Kidney capillary endothelial cell (primary cell): ENCODE measurements around the gene FMN2.

ENCODE experiments used
- DNase-seq: peaks from one replicate; pipeline ENCODE4 v3.0.0-alpha.2; 2018; ENCODE audit warnings: low spot score

The FMN2 gene

DNA sequence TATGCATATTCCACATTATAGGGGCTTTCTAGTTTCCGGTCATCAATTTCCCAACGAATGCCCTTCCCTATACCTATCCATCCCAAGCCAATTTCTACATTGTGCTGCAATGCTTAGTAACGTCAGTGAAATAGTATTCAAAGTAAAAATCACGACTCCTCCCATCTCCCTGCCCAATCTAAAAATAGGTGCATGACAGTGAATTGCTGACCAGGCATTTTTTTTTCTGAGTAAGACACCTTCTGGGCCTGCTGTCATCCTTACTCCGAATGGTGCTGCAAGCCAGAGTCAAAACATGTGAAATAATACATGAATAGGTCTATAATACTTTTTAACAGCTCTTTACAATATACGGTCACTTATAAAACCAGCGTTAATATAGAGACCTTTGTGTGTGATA, 400.1 kb downstream of the FMN2 start:
- DNase-seq = no peak

DNA sequence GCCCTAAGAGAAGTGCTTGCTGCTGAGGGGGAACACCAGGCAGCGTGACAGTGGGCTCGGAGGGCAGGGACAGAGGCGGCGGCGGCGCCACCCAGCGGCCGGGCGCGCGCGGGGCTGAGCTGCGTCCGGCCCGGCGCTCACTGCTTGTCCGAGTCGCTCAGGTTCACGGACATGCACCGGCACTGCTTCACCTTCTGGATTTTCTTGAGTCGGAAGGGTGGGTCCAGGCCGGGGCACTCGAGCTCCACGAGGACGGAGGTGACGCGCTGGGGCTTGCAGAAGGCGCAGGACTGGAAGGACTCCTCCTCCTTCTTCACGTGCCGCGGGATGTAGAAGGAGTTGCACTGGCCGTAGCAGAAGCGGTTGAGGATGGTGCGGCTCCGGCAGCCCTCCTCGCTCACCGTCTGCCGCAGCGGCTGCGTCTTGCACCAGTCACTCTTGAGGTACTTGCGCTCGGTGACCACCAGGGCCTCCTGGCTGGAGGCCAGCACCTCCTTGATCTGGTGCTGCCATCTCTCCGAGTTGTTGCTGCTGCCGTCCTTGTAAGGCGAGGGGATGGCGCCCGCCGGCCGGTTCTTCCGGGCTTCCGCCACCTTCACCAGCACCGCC, 401.3 kb downstream of the FMN2 start:
- no peak for DNase-seq

DNA sequence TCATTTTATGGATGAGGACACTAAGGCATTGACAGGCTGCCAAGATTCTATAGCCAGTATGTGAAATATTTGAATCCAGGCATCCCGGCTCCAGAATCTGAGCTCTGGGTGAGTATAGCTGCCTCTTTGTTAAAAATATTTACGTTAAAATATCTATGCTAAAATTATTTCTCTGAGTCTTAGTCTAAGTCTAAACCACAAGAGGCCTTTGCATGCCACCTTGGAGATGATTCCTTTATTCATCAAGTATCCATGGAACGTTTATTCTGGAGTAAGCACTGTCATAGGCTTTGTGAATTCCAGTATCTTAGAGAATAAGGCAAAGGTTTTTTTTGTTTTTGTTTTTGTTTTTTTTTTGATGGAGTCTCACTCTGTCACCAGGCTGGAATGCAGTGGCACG, 403.9 kb downstream of the FMN2 start:
- no peak for DNase-seq

DNA sequence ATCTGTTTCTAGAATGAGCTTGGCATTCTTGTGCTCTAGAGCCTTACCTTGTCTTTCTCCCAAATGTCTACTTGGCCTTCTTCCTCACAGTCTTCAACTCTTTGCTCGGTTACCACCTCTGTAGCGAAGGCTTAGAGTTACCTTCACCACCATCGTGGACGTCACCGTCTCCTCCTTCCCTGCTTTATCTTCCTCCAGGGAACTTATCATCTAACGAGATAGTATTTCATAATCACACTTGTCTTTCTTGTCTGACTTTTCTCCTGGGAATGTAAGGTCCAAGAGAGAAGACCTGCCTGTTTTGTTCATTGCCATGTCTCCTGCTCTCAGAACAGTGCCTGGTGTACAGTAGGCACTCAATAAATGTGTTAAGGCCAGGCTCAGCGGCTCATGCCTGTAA, 404.7 kb downstream of the FMN2 start:
- no peak for DNase-seq

DNA sequence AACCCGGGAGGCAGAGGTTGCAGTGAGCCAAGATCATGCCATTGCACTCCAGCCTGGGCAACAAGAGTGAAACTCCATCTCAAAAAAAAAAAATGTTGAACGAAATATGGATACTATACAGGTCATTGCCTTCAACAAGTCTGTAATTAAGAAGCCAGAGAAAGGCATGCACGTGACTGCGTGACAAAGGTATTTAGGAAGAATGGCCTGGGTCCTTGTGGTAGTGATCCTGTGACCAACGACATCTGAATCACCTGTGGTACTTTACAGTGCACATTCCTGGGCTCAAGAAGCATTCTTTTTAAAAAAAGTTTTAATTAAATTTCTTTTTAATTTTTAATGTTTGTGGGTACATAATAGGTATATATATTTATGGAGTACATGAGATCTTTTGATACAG, 405.3 kb downstream of the FMN2 start:
- no peak for DNase-seq

DNA sequence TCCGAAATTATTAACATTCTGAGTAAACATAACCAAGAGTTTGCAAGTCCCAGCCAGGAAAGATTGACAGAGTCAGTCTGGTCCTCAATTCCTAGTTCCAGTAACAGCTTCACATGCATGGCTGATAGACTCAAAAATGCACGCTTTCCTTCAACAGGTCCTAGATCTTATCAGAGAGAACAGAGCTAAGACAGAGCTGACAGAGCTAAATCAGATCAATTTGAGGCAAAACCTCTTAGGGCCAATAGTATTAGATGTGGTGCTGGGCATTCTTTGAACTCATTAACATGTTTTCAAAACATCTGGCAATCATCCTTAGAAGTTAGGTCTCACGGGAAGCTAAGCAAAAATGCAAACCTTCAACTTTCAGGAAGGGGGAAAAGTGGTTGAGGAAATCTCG, 406.2 kb downstream of the FMN2 start:
- no peak for DNase-seq

DNA sequence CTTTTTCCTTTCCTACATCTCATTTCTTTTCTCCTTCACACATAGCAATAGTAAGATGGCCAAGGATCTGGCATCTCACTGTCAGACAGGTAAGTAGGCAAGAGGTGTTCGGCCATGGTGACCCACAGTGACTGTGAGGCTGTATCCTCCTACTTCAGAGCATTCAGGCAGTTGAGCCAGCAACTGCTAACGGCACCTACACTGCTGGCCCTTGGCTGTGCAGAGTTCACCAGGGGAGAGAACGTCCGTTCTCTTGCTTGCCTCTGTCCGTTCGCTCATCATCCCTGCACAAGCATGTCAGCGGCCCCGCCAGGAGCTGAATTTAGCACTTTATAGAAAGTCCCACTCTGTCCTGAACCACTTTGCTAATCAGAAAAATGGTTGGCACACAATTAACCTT, 406.7 kb downstream of the FMN2 start:
- no peak for DNase-seq

DNA sequence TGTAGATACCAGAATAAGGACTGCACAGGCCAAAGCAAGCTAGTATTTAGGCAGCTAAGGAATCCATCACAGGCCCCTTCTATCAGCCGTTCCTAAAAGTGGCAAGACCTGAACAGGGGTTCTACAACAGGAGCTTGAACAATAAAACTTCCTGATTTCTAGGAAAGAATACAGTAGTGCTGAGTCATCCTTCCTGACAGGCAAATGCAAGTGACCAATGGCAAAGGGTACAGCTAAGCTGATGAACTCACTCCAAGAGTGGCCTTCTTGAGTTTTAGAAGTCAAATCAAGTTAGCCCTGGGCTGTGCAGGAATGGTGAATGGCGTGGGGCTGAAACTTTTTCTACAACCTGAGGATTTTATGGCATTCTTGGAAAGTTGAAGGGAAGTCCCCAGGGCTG, 407.3 kb downstream of the FMN2 start:
- no peak for DNase-seq

DNA sequence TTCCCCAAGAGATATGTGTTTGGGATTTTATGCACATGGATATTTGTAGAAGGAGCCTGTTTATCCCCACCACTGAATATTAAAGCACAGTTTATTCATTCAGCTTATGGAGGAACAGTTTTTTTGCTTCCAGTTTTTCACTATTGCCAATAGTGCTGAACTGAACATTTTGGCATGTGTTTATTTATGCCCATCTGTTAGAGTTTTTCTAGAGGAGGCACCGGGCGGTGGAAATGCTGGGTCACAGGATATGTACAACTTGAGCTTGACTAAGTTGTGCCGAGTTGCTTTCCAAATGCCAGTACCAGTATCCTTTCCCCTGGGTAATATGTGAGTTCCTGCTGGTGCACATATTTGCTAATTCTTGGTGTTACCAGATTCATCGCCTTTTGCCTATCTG, 409.0 kb downstream of the FMN2 start:
- DNase-seq = no peak

DNA sequence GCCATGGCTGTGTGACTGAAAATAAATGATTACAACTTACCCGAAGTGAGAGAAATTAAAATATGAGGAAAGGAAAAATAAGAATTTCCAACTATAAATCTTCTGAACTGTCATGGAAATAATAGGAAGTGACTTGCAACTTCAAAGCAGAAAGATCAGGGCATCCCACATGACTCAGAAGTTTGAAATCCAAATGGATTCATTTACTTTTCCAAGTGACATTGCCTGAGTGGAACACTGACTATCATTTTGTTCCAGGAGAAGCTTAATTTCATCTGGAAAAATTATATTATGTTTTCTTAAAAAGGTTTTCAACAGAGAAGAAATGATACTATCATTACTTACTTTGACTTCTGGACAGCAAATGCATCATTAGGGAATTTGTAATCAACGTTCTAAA, 409.4 kb downstream of the FMN2 start:
- no peak for DNase-seq

DNA sequence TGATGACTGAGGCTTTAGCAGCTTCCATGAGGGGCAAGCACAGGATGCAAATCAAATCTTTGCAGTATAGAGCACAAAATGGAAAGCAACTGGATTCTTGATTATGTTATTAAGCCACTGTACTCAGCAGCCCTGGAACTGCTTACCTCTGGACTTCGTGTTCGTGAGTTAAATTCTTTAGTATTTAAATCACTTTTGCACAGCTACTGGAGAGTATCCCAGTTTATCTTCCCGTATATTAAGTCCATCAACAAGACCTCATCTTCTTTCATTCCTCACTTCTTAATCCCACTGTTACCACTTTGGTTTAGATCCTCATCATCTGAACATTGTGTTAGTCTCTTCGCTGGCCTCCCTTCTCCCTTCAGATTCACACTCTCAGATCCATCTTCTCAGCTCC, 411.4 kb downstream of the FMN2 start:
- no peak for DNase-seq

DNA sequence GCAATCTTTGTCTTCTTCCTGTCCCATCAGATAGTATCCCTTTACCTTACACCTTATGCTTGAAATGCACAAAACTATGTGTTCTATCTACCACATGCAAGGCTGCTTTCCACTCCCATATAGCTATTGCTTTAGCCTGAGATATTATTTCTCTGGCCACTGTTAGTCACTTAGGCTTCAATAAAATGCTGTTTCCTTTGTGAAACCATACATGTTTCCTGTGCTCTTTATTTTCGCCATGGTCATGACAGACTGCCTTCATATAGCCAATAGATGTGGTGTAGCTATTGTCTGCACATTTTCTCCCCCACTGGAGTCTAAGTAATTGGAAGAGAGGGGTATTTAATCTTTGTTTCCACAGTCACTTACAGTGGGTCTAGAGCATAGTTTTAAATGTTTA, 411.9 kb downstream of the FMN2 start:
- DNase-seq = no peak

DNA sequence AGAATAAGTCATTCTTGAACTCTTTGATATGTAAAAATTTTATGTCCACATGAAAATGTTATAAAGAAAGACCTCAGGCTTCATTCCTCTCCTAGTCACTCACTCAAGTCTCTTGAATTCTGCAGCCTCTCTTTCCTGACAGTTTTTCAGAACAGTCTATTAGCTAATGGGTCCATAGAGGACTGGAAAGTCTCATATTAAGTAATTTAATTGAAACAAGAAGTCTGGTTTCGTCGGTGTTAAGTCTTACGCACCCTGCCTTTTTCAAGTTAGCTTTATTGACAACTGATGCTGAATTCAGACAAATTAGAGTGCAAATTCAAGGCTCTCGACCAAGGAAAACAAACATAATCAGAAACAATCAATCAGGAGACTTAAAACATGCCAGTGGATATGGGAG, 414.5 kb downstream of the FMN2 start:
- DNase-seq = no peak

DNA sequence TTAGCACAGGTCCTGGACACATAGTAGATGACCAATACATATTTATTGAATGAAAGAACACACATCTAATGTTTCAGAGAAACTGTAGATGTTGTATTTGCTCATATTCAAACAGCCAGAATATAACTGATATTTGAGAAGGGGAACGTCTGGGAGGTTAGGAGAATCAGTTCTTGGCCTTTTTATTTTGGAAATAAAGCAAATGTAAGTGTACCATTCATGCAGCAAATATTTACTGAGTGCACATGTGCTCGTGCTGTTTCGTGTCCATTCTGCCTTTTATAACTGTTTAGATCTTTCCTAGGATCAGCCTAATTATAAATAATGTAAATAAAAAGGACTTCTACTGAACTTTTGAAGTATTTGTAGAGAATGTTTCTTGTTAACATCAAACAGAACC, 416.5 kb downstream of the FMN2 start:
- no peak for DNase-seq

DNA sequence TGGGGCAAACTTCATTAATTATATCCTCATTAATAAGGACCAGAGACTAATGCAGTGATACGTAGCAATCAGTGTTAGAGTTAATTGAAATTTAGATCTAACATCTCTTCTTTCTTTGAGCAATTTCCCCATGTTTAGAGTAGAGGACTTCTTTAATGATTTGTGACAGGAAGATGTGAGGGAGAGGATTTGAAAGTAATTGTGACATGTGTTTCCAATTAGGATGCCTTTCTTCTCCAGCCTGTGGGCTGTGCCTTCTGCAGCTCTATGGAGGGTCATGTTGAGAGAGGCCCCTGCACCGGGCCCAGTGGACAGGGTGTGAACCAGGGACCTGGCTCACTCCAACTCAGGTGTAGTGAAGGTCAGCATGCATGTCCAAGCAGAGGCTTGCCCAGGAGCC, 417.3 kb downstream of the FMN2 start:
- no peak for DNase-seq

DNA sequence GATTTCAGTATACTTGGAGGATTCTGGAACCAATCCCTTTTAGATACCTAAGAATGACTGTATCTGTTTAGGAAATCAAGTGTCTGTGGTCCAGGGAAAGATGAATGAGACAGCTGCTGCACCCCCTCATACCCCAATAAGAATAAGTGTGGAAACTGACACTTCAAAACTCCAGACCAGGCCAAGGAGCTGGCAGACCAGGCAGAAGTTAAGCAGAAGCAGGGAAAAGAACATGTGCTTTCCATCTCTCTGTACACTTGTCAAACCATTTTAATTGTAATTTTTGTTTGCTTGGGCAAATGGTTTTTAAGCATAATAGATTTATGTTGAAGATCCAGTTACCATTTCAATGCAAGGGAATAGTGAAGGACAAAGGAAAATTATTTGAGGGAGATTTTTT, 420.1 kb downstream of the FMN2 start:
- no peak for DNase-seq

DNA sequence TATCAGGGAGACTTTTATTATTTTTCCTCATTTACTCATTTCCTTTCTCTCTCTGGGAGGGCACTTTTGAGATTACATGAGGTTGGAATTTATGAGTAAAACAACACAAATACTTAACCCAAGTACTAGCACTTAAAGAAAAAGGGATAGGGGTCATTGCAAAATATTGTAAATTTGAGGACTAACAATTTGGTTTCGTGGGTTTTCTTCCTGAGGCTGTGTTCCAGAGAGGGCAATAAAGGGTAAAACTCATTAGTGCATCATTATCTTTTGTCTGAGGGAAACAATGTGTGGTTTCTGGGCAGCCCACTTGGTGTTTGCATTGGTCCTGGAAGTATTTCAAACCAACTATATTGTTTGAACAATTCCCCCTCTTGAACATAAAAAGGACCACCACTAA, 423.8 kb downstream of the FMN2 start:
- DNase-seq = no peak

DNA sequence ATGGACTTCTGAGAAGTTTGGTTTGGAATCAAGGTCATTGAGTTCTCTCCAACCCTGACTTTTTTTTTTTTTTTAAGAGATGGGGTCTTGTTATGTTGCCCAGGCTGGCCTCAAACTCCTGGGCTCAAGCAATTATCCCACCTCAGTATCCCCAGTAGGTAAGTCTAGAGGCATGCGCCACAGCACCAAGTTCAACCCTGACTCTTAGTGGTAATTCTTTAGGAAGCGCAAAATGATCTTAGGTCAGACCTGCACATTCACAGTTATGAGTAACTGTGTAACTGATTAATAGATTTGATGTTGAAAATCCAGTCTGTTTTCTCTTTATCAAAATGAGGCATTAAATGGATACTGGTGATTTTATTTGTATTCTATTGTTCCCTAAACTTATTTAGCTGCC, 424.4 kb downstream of the FMN2 start:
- DNase-seq = no peak

DNA sequence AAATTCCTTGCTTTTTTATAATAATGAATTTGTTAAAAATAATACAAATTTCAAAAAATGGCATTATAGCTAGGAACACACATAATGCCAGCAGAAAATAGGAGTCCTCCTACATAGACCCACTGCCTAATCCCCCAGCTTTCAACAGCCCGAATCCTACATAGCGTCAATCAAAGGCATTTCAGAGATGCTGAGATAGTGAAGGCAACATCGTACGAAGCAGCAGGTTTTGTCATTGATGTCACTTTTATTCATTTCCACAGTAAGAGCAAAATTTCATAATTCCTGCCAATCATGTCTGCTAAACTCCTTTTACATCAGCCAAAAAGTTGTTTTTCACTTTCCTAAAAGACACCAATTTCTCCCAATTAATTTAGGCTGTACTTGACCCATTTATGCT, 426.2 kb downstream of the FMN2 start:
- no peak for DNase-seq

DNA sequence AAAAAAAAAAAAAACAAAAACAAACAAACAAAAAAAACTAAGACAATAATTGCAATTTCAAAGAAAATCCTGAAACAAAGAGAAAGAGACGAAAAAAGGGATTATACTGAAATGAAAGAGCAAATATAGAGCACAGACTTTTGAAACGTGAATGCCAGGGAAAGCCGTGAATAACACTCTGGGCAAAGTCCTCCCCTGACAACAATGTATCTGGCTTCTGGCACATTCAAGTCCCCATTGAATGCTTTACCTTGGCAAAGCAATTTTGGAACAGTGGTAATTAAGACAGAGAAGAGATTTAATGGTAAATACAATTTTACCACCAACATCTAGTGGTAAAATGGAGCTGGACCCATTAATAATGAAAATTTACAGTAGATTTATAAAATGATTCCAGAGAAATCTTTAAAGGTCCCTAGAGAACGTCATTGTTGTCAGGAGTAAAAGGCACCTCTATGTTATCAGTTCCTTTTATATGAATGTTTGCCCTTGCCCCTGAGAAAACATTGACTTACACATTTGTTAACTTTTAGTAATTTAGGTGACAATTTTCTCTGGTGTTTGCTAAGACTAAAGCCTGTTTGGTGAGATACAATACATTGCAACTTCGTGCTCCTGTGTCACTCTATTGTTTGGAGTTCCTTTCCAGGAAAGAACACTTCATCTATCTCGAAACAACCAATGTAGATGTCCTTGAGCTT, 430.6 kb downstream of the FMN2 start:
- no peak for DNase-seq

DNA sequence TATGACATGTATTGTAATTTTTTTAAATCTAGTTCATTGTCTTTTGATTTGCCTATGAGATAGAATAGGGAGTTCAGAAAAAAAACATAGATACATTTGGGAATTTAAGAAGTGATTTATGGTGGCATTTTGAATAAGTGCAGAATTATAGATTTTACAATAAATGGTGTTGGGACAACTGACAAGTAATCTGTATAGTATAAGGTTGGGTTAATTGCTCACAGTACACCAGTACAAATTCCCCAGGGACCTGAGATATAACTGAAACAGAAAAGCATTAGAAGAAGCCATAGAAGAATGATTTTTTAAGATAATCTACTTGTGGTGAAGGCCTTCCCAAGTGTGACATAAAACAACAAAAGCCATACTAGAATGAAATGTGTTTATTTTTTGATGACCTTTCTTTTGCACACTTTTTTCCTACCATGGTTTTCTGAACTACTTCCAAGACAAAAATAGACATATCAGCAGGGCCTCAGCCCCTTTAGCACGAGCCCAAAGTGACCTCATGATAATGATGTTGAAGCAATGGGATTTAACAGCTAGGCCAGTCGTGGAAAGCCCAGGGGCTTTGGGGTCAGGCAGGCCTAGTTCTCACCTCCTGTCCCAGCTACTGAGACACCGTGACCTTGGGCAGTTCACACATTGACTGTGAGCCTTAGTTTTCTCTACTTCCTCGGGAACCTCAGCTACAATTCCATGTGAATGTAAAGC, 432.8 kb downstream of the FMN2 start:
- DNase-seq = no peak
